ENCODE measurements around the gene KAT5.
A peak's percentile ranks its signal among the peaks of the same experiment; 100 is the strongest.

KAT5 gene

DNA sequence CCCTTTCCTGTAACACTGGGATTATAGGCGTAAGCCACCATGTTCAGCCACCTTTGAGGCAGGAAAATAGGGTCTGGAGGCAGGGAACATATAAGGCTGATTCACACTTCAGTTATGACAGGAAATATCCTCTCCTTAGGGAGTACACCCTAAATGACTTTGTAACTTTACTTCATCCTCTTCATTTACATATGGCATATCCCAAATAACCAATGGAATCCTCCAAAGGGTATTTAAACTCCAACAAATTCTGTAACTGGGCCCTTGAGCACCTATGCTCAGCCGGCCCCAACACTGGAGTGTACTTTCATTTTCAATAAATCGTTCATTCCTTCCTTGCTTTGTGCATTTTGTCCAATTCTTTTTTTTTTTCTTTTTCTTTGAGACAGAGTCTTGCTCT, 1.6 kb upstream of the KAT5 start:
- peaks cover 11% of the 10 kb centered on the region for H3K27me3 ChIP-seq (ENCODE audit: insufficient read depth, low read length)
- H3K27ac ChIP-seq (ENCODE audit: low read depth, low read length): no peak overlapping the region
- H3K9ac ChIP-seq (ENCODE audit: low read depth, low read length): no peak overlapping the region

DNA sequence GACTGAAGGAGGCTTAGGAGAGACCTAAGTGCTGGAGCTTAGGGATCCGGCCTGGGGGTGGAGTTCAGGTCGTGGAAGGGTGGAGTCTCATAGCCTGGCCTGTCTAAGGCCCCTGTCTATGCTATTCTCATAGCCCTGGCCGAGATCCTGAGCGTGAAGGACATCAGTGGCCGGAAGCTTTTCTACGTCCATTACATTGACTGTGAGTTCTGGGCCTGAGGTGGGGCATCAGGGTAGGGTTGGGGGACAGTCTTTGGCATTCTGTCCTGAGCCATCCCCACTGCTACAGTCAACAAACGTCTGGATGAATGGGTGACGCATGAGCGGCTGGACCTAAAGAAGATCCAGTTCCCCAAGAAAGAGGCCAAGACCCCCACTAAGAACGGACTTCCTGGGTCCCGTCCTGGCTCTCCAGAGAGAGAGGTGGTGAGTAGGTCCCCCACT, 603 bp downstream of the KAT5 start:
- peak overlapping the region; percentile 16; the same call in 1 of the 2 replicates for H3K27ac ChIP-seq (ENCODE audit: low read depth, low read length)
- H3K9ac ChIP-seq (ENCODE audit: low read depth, low read length): peak overlapping the region; percentile 18; the same call in 1 of the 2 replicates
- 62% methylated on average over 11 of the region's 11 CpGs for WGBS

More for the DNA sequence above, 1.6 kb upstream of the KAT5 start:
- WGBS: 90% methylated on average over 3 of the region's 3 CpGs
- no peak overlapping the region for H3K4me3 ChIP-seq (ENCODE audit: low read length)
- no peaks in the 10 kb centered on the region for H3K4me1 ChIP-seq (ENCODE audit: insufficient read depth, low read length)
- H3K36me3 ChIP-seq (ENCODE audit: insufficient read depth, low read length): peaks cover 25% of the 10 kb centered on the region
- no peaks in the 10 kb centered on the region for H3K9me3 ChIP-seq (ENCODE audit: insufficient read depth, low read depth, low read length)

DNA sequence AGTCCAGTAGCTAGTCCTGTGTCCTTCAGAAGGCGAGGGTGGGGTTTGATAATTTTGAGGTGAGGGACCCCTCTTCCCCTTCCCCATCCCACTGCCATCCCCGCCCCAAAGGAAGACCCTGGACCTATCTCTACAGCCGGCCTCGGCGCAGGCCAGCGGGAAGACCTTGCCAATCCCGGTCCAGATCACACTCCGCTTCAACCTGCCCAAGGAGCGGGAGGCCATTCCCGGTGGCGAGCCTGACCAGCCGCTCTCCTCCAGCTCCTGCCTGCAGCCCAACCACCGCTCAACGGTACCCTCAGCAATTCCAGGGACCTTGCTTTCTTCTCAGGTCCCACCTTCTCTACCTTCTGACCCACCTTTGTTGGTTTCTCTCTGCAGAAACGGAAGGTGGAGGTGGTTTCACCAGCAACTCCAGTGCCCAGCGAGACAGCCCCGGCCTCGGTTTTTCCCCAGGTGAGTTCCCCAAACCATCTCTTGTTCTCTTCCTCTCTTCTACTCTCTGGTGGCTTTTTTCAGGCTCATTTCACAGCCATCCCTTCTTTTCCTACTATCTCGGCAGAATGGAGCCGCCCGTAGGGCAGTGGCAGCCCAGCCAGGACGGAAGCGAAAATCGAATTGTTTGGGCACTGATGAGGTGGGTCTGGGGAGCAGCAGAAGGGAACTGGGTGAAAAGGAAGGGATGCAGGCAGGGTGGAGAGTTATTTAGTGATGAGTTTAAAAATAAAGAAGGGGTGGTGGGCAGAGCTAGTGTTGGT, 1.3 kb downstream of the KAT5 start:
- no peaks in the 10 kb centered on the region for H3K4me1 ChIP-seq (ENCODE audit: insufficient read depth, low read length)
- no peaks in the 10 kb centered on the region for H3K27me3 ChIP-seq (ENCODE audit: insufficient read depth, low read length)
- no peaks in the 10 kb centered on the region for H3K9me3 ChIP-seq (ENCODE audit: insufficient read depth, low read depth, low read length)
- H3K4me3 ChIP-seq (ENCODE audit: low read length): 0 out of 2 replicates have a peak overlapping the region, but pooled peaks have one; percentile 72
- H3K36me3 ChIP-seq (ENCODE audit: insufficient read depth, low read length): peaks cover 54% of the 10 kb centered on the region
- 97% methylated on average over 23 of the region's 24 CpGs for WGBS
- no peak overlapping the region for H3K9ac ChIP-seq (ENCODE audit: low read depth, low read length)
- no peak overlapping the region for H3K27ac ChIP-seq (ENCODE audit: low read depth, low read length)

More for the DNA sequence above, 603 bp downstream of the KAT5 start:
- peaks cover 6% of the 10 kb centered on the region for H3K27me3 ChIP-seq (ENCODE audit: insufficient read depth, low read length)
- H3K4me3 ChIP-seq (ENCODE audit: low read length): peak overlapping the region; percentile 72
- peaks cover 46% of the 10 kb centered on the region for H3K36me3 ChIP-seq (ENCODE audit: insufficient read depth, low read length)
- no peaks in the 10 kb centered on the region for H3K4me1 ChIP-seq (ENCODE audit: insufficient read depth, low read length)
- no peaks in the 10 kb centered on the region for H3K9me3 ChIP-seq (ENCODE audit: insufficient read depth, low read depth, low read length)

DNA sequence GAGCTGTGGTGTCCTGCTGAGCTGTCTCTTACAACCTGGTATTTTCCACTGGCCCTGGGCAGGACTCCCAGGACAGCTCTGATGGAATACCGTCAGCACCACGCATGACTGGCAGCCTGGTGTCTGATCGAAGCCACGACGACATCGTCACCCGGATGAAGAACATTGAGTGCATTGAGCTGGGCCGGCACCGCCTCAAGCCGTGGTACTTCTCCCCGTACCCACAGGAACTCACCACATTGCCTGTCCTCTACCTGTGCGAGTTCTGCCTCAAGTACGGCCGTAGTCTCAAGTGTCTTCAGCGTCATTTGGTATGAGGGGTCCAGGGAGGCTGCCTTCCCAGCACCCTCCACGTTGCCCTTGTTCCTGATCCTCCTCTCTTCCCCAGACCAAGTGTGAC, 2.4 kb downstream of the KAT5 start:
- H3K9ac ChIP-seq (ENCODE audit: low read depth, low read length): no peak overlapping the region
- WGBS: 96% methylated on average over 16 of the region's 16 CpGs
- H3K27me3 ChIP-seq (ENCODE audit: insufficient read depth, low read length): no peaks in the 10 kb centered on the region
- H3K27ac ChIP-seq (ENCODE audit: low read depth, low read length): no peak overlapping the region
- H3K9me3 ChIP-seq (ENCODE audit: insufficient read depth, low read depth, low read length): no peaks in the 10 kb centered on the region
- peaks cover 63% of the 10 kb centered on the region for H3K36me3 ChIP-seq (ENCODE audit: insufficient read depth, low read length)
- peaks cover 3% of the 10 kb centered on the region; the same call in 1 of the 2 replicates for H3K4me1 ChIP-seq (ENCODE audit: insufficient read depth, low read length)
- no peak overlapping the region for H3K4me3 ChIP-seq (ENCODE audit: low read length)

DNA sequence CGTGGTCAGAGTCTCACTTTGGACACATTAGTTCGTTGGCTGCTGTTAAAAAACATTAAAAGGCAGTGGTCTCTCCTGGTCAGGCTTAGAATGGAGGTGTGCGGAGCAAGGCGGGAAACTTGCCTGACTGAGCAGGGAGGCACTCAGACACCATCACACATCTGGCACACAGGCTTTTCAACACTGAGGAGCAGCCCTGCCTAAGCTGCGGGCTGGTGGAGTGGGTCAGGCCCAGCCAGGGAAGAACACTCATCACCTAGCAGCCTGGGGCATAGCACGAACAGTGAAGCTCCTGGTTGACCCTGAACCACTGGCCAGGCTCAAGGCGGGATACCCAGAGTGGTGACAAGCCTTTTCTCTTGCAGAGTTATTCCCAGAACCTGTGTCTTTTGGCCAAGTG, 4.2 kb downstream of the KAT5 start:
- Histone ChIP-seq H3K4me3 (ENCODE audit: low read length) (no peak overlapping the region), H3K4me1 (ENCODE audit: insufficient read depth, low read length) (peaks cover 5% of the 10 kb centered on the region; the same call in 1 of the 2 replicates), H3K36me3 (ENCODE audit: insufficient read depth, low read length) (peaks cover 63% of the 10 kb centered on the region), H3K9me3 (ENCODE audit: insufficient read depth, low read depth, low read length) (no peaks in the 10 kb centered on the region), H3K27me3 (ENCODE audit: insufficient read depth, low read length) (no peaks in the 10 kb centered on the region), H3K9ac (ENCODE audit: low read depth, low read length) (no peak overlapping the region), H3K27ac (ENCODE audit: low read depth, low read length) (no peak overlapping the region)
- 81% methylated on average over 7 of the region's 7 CpGs for WGBS

DNA sequence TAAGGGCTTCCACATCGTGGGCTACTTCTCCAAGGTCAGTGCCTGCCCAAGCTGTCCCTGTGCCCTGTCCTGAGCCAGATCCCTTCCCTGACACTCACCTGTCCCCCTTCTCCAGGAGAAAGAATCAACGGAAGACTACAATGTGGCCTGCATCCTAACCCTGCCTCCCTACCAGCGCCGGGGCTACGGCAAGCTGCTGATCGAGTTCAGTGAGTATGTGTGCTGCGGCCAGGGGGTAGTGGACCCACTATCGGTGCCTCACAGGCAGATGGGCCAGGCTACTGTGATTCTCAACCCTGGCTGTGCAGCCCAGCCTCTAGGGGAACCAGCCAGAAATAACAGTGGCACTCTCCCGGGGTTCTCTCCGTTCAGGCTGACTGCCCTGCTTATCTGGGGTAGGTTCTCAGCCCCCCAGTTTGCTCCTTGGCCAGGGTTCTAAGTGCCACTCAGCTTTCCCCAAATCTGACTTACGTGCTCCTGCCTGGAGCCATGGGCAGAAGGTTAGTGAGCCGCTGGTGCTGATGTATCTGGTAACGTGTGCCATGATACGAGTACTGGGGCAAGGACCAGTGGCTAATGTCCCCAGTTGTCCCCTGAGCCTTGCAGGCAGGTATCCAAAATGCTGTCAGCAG, 4.8 kb downstream of the KAT5 start:
- H3K36me3 ChIP-seq (ENCODE audit: insufficient read depth, low read length): peaks cover 63% of the 10 kb centered on the region
- H3K4me3 ChIP-seq (ENCODE audit: low read length): no peak overlapping the region
- WGBS: 95% methylated on average over 14 of the region's 14 CpGs
- no peak overlapping the region for H3K9ac ChIP-seq (ENCODE audit: low read depth, low read length)
- H3K9me3 ChIP-seq (ENCODE audit: insufficient read depth, low read depth, low read length): no peaks in the 10 kb centered on the region
- H3K4me1 ChIP-seq (ENCODE audit: insufficient read depth, low read length): peaks cover 5% of the 10 kb centered on the region; the same call in 1 of the 2 replicates
- H3K27me3 ChIP-seq (ENCODE audit: insufficient read depth, low read length): no peaks in the 10 kb centered on the region
- H3K27ac ChIP-seq (ENCODE audit: low read depth, low read length): no peak overlapping the region

DNA sequence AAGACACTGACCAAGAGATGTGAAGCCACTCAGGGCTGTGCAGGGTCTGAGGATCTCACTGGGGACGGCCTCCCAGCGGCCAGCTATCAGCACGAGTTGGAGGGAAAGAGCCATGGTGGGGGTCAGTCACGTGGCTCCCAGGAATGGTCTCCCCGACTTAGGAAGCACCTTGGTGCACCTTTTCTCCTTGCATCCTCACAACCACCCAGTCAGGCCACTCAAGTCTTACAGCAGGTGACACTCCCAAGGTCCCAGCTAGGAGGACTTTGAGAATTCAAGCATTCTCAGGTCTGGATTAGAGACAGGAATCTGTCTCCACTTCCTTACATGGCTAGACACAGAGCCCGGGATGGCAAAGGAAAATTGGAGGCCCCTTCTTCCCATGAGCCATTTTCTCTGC, 5.9 kb downstream of the KAT5 start:
- no peak overlapping the region for H3K4me3 ChIP-seq (ENCODE audit: low read length)
- peaks cover 5% of the 10 kb centered on the region; the same call in 1 of the 2 replicates for H3K4me1 ChIP-seq (ENCODE audit: insufficient read depth, low read length)
- 91% methylated on average over 6 of the region's 6 CpGs for WGBS
- no peak overlapping the region for H3K9ac ChIP-seq (ENCODE audit: low read depth, low read length)
- H3K27me3 ChIP-seq (ENCODE audit: insufficient read depth, low read length): no peaks in the 10 kb centered on the region
- peaks cover 61% of the 10 kb centered on the region for H3K36me3 ChIP-seq (ENCODE audit: insufficient read depth, low read length)
- no peaks in the 10 kb centered on the region for H3K9me3 ChIP-seq (ENCODE audit: insufficient read depth, low read depth, low read length)
- no peak overlapping the region for H3K27ac ChIP-seq (ENCODE audit: low read depth, low read length)

DNA sequence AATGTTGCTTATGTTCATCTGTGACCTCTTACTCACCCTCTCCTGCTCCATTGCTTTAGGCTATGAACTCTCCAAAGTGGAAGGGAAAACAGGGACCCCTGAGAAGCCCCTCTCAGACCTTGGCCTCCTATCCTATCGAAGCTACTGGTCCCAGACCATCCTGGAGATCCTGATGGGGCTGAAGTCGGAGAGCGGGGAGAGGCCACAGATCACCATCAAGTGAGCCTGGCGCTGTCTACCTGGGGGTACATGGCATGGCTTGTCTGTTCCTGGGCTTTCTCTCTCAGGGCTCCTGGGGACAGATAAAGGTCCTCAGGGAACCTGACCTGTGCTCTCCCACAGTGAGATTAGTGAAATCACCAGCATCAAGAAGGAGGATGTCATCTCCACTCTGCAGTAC, 6.5 kb downstream of the KAT5 start:
- Histone ChIP-seq H3K27ac (ENCODE audit: low read depth, low read length) (no peak overlapping the region), H3K9ac (ENCODE audit: low read depth, low read length) (no peak overlapping the region), H3K27me3 (ENCODE audit: insufficient read depth, low read length) (no peaks in the 10 kb centered on the region), H3K9me3 (ENCODE audit: insufficient read depth, low read depth, low read length) (no peaks in the 10 kb centered on the region), H3K4me1 (ENCODE audit: insufficient read depth, low read length) (peaks cover 5% of the 10 kb centered on the region; the same call in 1 of the 2 replicates), H3K36me3 (ENCODE audit: insufficient read depth, low read length) (peaks cover 55% of the 10 kb centered on the region), H3K4me3 (ENCODE audit: low read length) (no peak overlapping the region)
- 93% methylated on average over 4 of the region's 4 CpGs for WGBS

DNA sequence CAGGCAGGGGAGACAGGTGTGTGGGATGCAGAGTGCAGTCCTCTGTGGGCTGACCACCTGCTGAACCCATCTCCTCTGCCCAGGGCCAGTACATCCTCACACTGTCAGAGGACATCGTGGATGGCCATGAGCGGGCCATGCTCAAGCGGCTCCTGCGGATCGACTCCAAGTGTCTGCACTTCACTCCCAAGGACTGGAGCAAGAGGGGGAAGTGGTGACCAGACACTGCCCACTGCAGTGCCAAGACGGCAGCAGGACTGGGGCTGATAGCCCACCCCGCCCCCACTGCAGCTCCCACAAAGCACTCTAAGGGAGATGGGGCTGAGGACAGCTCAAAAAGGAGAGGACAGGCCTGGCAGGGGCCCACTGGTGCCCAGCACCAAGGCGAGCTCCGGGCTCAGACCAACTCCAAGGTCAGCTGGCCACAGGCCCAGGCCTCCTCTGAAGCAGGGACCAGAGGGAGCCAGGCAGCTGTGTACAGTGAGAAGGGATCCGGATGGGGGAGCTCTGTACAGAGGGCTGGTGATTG, 7.0 kb downstream of the KAT5 start:
- no peaks in the 10 kb centered on the region for H3K9me3 ChIP-seq (ENCODE audit: insufficient read depth, low read depth, low read length)
- H3K27ac ChIP-seq (ENCODE audit: low read depth, low read length): no peak overlapping the region
- no peaks in the 10 kb centered on the region for H3K27me3 ChIP-seq (ENCODE audit: insufficient read depth, low read length)
- H3K4me3 ChIP-seq (ENCODE audit: low read length): peak overlapping the region; percentile 87
- H3K4me1 ChIP-seq (ENCODE audit: insufficient read depth, low read length): peaks cover 5% of the 10 kb centered on the region; the same call in 1 of the 2 replicates
- WGBS: 89% methylated on average over 10 of the region's 10 CpGs
- H3K36me3 ChIP-seq (ENCODE audit: insufficient read depth, low read length): peaks cover 50% of the 10 kb centered on the region
- H3K9ac ChIP-seq (ENCODE audit: low read depth, low read length): peak overlapping the region; percentile 87; the same call in 1 of the 2 replicates

DNA sequence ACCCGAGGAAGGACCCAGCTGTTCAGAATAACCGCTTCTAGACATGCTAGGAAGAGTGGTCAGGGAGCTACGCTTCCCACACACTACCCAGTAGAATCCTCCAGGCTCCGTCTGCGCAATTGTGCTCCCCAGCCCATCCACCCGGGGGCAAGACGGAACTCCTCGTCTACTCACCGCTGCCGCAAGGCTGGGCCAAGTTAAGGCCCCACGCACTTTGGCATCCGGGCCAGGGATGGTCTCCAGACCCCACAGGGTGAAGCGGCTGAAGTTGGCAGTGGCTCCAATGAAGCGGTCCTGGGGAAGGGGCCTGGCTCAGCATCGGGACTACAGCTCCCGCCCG, 7.8 kb downstream of the KAT5 start:
- Histone ChIP-seq H3K36me3 (ENCODE audit: insufficient read depth, low read length) (peaks cover 42% of the 10 kb centered on the region), H3K9ac (ENCODE audit: low read depth, low read length) (peak overlapping the region; percentile 87), H3K27ac (ENCODE audit: low read depth, low read length) (no peak overlapping the region), H3K9me3 (ENCODE audit: insufficient read depth, low read depth, low read length) (no peaks in the 10 kb centered on the region), H3K4me3 (ENCODE audit: low read length) (peak overlapping the region; percentile 87), H3K27me3 (ENCODE audit: insufficient read depth, low read length) (no peaks in the 10 kb centered on the region), H3K4me1 (ENCODE audit: insufficient read depth, low read length) (peaks cover 5% of the 10 kb centered on the region; the same call in 1 of the 2 replicates)
- WGBS: 8% methylated on average over 17 of the region's 17 CpGs
